Prostate gland (tissue), 2 donors: Measurements from ENCODE around the gene LITAFD. TPM values are rescaled to one million over a fixed set of nuclear protein-coding genes. Genes with fewer than 3 reads are reported as not detected.

Source experiments
- DNase-seq: peaks from one replicate; pipeline ENCODE4 v3.0.0-alpha.2; 2019; ENCODE audit warnings: low spot score
- H3K27ac ChIP-seq, 2 donors: fragments of 200-600 bp; sonication (generic); 2 replicates each; pipeline ENCODE4 v1.5.1; 2017 to 2019
- H3K27me3 ChIP-seq: fragments of 200-600 bp; sonication (generic); replicated peaks from 2 replicates; pipeline ENCODE4 v1.5.1; 2019; ENCODE audit not compliant: insufficient read depth
- H3K36me3 ChIP-seq, 2 donors: fragments of 200-600 bp; sonication (generic); 1 replicate in 1 of 2; 2 replicates in 1 of 2; pipeline versions ENCODE4 v1.5.1 to v1.8.1; 2017 to 2019
- H3K4me1 ChIP-seq: fragments of 200-600 bp; sonication (generic); replicated peaks from 2 replicates; pipeline ENCODE4 v1.5.1; 2019
- H3K4me3 ChIP-seq, 2 donors: fragments of 200-600 bp; sonication (generic); 2 replicates each; pipeline ENCODE4 v1.5.1; 2017 to 2019
- H3K9me3 ChIP-seq: fragments of 200-600 bp; sonication (generic); 2 replicates; pipeline ENCODE4 v1.5.1; 2017
- CTCF ChIP-seq, 4 experiments: fragments of 200-600 bp in 2 of 4; fragments of 450-650 bp in 2 of 4; sonication (generic) in 2 of 4; IDR thresholded peaks; 1 replicate in 3 of 4; 2 replicates in 1 of 4; pipeline ENCODE4 v1.5.1; 2016 to 2019; ENCODE audit warnings: antibody characterized with exemption in 4 of 4, mild to moderate bottlenecking in 2 of 4, moderate library complexity in 2 of 4
- POLR2A ChIP-seq: fragments of 450-650 bp; IDR thresholded peaks from one replicate; pipeline ENCODE4 v1.6.1; 2016; ENCODE audit warnings: antibody characterized with exemption, mild to moderate bottlenecking
- POLR2AphosphoS5 ChIP-seq: sonication (generic); formaldehyde crosslinking; IDR thresholded peaks from one replicate; pipeline ENCODE4 v1.6.1; 2017; ENCODE audit warnings: antibody characterized with exemption
- WGBS: methylation state at CpG from one replicate; pipeline ENCODE4 v1.1.5; 2018; 5-methylcytosine and 5-hydroxymethylcytosine counted together
- intact Hi-C: fragments of 100-400 bp; cut with DNase I; formaldehyde crosslinking; loops from one replicate; pipeline ENCODE4 v1.14.2; 2022
- total RNA-seq, 2 donors: library from RNA; depleted of rRNA; stranded (reverse); fragments of >200 nt; gene quantifications; one replicate each; pipeline ENCODE4 v1.1.0, GENCODE V29; 2016

Gene LITAFD
- total RNA-seq, 2 donors from 2014 or later, result 2.3 TPM; not detected in 1

- no peaks in the 10 kb centered on the region for H3K27me3 ChIP-seq
- TF ChIP-seq CTCF (IDR thresholded peaks at IDR 0.05) (no peak), POLR2A (no peak), POLR2AphosphoS5 (no peak)
- 75% methylated on average over 15 of the region's 16 CpGs for WGBS
- intact Hi-C loops, result no loop called here
- DNase-seq, result peak; percentile 56
- no peaks in the 10 kb centered on the region for H3K4me1 ChIP-seq
- H3K4me3 ChIP-seq, result no peak overlapping the region
- H3K36me3 ChIP-seq, result no peaks in the 10 kb centered on the region
- H3K9me3 ChIP-seq, result no peaks in the 10 kb centered on the region
- H3K27ac ChIP-seq, result no peak overlapping the region
These were observed 5.9 kb downstream of the LITAFD start for GRCh38 chr16:8887952-8888560.

GRCh38 chr16:8888951-8889892, 7.1 kb downstream of the LITAFD start:
- Histone ChIP-seq H3K36me3 (peaks cover 4 to 9% of the 10 kb centered on the region in 2 donors), H3K4me3 (no peak overlapping the region), H3K4me1 (no peaks in the 10 kb centered on the region), H3K9me3 (no peaks in the 10 kb centered on the region), H3K27ac (no peak overlapping the region), H3K27me3 (no peaks in the 10 kb centered on the region)
- WGBS, result 79% methylated on average over 22 of the region's 23 CpGs
- intact Hi-C loops, result no loop called here
- no peak for DNase-seq
- no peak for TF ChIP-seq POLR2AphosphoS5
- no peak for TF ChIP-seq CTCF (IDR thresholded peaks at IDR 0.05)
- TF ChIP-seq POLR2A, result no peak

- intact Hi-C loops, result no loop called here
- Histone ChIP-seq H3K27me3 (no peaks in the 10 kb centered on the region), H3K9me3 (no peaks in the 10 kb centered on the region)
These were observed 7.9 kb downstream of the LITAFD start for GRCh38 chr16:8889893-8890548.

GRCh38 chr16:8890549-8890921, 8.4 kb downstream of the LITAFD start:
- TF ChIP-seq CTCF (IDR thresholded peaks at IDR 0.05) (no peak), POLR2A (no peak)
- intact Hi-C loops, result no loop called here

More at GRCh38 chr16:8889893-8890548, 7.9 kb downstream of the LITAFD start:
- Histone ChIP-seq H3K4me1 (no peaks in the 10 kb centered on the region), H3K36me3 (peaks cover 12 to 17% of the 10 kb centered on the region in 2 donors), H3K27ac (no peak overlapping the region), H3K4me3 (no peak overlapping the region)
- WGBS, result 76% methylated on average over 14 of the region's 14 CpGs
- TF ChIP-seq CTCF (IDR thresholded peaks at IDR 0.05) (no peak), POLR2AphosphoS5 (no peak), POLR2A (no peak)
- no peak for DNase-seq

More at GRCh38 chr16:8890549-8890921, 8.4 kb downstream of the LITAFD start:
- Histone ChIP-seq H3K4me3 (no peak overlapping the region), H3K27me3 (no peaks in the 10 kb centered on the region), H3K9me3 (no peaks in the 10 kb centered on the region), H3K27ac (no peak overlapping the region), H3K36me3 (peaks cover 16 to 18% of the 10 kb centered on the region in 2 donors), H3K4me1 (no peaks in the 10 kb centered on the region)
- DNase-seq, result no peak
- 90% methylated on average over 5 of the region's 5 CpGs for WGBS
